Activated CD8-positive, alpha-beta memory T cell treated with anti-CD3 and anti-CD28 coated beads for 24 hours (primary cell): ENCODE data around the gene PAPPA.

ENCODE experiments used
- DNase-seq: peaks from one replicate; pipeline ENCODE4 v3.0.0-alpha.2; 2020

The PAPPA gene

DNA sequence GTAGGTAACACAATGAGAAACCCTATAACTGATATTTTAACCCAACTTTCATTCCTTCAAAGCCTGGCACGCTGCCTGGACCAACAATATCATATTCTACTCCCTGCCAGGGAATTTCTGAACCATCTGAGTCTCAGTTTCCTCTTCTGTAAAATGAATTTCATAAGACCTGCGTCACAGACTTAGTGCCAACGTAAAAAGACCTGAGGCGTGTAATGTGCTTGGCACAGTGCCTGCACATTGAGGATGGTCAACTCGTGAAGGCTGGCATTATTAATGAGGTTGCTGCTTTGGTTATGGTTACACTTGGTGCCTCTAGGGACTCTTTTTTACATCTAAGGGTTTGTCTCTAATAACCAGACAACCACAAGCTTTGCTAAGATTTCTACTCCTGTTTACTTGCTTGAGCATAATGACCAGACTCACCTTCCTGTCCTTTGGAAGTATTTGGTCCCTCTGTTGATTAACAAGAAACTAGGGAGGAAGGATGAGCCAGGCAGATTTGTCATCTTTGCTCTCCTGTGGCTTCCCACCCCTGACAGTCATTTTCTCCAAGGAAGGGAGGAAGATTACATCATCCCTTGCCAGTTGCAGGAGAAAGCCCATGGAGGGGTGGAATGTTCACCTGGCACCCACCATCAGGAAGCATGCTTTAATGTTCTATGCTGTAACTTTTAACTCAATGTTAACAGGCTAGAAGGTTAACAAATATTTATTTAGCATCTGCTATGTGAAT, 79.0 kb downstream of the PAPPA start:
- no peak for DNase-seq

DNA sequence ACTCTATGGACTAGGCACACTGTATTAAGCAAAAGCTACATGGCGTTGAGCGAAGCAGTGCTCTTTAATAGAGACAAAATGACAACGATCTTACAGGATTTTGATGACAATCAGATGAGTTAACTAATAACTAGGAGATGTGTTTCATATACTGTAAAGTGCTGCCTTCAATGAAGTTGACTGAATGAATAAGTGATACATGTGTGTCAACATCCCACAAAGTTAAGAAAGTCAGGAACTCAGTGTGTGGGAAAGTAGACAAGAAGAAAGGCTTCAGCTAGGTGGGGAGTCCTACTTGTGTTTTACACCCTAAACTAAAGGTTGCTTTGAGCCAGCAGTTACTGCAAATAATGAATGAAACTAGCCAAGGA, 79.6 kb downstream of the PAPPA start:
- DNase-seq: no peak

DNA sequence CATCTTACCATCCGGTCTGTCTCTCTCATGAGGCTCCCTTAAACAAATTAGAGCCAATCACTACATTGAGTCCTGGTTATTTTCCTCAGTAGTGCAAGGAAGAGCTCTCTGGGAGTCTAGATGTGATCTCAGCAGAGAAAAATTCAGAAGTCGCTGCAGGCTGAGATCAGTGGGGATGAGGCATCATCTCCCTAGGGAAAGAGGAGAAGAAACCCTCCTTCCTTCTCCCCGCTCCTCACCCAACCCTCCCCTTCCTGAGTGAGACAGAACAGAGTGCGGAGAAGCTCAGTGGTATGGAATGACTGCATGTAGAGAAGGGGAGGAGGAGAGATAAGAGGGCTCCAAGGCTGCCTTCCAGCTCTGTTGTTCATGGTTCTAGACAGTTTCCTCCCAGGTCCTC, 80.5 kb downstream of the PAPPA start:
- DNase-seq: no peak

DNA sequence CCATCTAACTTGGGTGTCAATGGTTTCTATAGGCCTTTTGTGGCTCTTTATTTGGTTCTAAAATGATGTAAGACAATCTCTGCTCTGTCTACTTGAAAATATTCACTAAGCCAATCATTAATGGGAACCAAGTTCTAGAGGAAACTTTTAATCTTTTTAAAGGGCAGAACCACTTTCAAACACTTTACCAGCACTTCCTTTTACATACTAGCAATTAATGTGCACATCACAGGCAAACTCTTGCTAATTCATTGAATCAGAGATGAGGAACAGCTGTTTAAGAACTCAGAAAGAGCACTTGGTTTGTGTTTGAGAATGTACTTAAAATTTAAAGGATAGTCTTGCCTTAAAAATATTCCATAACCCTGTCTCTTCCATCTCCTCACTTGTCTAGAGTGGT, 83.4 kb downstream of the PAPPA start:
- no peak for DNase-seq

DNA sequence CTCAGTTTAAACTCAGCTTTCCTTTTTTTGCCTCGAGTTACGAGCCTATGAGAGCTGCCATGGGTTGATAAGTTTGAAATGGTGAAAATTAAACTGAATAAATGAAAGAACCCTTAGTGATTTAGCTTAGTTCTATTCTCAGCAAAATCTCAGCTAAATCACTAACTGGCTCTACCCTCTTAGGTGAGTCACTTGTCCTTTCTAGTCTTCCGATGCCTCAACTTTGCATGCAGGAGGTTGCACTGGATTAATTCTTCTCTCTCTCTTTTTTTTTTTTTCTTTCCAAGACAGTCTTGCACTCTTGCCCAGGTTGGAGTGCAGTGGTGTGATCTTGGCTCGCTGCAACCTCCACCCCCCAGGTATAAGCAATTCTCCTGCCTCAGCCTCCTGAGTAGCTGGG, 83.9 kb downstream of the PAPPA start:
- DNase-seq: no peak

DNA sequence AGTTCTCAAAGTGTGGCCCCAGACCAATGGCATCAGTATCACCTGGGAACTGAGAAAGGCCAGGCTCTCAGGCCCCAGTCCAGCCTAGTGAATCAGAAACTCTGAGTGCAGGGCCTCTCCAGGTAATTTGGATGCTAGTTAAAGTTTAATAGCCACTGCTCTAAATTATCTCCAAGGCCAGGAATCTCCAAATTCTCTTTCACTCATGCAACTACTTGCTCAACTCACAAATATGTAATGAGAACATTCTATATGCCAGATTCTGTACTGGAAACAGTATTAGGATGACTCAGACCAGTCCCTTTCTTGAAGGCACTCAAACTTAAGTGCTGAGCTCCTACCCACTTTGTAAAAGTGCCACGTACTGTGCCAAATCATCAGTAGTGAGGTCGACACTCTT, 84.6 kb downstream of the PAPPA start:
- DNase-seq: no peak

DNA sequence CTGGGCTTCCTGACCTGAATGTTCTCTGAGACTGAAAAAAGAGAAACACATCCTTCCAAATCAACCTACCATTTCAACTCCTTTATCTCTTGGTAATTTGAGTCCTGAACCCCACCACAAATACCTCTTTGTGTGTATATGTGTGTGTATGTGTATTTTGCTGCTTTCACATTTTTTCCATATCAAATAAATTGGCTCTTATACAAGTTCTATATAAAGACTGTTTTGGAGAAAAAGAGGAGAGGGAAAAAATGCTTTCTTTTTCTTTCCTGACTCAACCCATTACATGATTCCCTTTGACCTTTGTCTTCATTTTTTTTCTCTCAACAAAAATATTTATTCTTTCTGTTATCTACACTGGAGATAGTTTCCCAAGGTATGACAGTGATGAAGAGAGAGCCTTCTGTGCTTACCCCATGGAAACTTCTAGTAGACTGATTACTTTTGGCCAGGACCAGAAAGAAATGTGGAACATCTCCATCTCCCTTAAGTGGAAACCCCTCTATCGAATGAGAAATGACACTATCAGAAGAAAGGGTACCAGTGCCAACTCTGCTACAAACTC, 85.3 kb downstream of the PAPPA start:
- no peak for DNase-seq

DNA sequence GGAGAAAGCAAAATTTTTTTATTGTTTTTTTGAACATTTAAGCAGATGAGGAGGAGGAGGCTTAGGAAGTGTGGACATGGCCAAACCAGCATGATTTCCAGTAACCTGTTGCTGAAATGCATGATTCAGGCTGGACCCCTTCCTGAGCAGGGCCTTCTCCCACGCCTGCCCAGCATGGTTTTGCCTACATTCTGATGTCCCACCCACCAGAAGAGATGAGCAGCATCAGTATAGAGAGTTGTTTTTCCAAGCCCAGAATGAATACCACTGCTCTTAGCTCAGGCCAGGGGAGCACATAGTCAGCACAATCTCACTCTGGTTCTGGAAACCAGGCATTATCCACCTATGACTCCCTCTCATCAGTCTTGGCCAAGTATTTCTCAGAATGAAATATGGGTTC, 90.1 kb downstream of the PAPPA start:
- no peak for DNase-seq

DNA sequence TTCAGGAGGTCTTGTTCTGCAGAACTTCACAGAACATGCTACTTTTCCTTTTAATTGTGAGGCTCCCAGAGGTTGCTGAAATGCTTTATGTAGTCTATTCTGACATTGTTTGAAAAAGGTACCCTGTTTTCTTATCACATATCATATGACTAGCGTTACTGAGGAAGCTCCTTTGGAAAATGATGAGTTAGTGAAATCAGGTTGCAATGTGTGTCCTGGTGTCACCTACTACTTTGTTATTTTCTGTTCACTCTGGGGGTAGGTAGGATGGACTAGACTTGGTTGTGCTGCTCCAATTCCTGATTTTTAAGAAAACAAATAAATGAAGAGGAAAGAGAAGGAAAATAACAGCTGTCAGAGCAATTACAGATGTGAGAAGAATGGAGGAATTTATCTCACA, 93.7 kb downstream of the PAPPA start:
- DNase-seq: no peak

DNA sequence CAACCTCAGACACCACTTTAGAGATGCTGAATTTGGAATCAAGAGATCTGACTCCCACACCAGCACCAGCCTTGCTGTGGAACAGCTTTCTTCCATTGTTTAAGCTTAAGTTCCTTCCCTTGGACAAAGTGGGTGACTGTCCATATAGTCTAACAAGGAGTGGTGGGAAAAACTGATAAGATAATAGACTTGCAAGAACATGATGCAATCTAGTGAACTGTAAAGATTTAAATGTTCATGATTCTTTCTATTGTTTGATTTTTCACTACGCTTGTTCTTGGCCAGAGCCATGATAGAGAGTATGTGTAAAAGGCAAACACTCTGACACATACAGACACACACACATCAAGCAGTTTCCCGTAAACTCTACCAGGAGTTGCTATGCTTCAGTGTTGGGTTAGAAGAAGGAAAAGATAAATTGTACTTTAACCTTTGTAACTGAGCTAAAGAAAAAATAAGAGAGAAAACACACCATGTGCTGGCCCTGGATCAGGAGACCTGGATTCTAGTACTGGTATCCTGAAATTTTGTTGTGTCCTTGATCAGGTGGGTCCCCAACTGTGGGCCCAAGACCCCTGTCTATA, 94.3 kb downstream of the PAPPA start:
- DNase-seq: no peak

DNA sequence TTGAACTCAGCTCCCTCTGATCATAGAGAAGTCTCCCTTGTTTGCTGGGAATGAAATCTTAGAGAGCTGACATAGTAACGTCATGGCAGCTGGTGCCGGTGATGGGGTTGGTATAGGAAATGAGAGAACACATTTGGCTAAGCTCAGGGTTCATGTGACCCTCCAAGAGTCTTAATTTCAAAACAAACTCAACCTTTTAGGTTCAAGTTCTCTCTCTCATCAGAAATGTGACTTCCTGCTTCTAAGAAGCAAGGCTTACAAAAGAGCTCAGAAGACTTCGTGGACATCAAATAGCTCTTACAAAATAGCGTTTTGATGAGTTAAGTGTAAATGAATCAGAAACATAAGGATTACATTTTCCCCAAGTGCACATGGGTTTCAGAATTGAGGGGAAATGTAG, 97.3 kb downstream of the PAPPA start:
- DNase-seq: no peak

DNA sequence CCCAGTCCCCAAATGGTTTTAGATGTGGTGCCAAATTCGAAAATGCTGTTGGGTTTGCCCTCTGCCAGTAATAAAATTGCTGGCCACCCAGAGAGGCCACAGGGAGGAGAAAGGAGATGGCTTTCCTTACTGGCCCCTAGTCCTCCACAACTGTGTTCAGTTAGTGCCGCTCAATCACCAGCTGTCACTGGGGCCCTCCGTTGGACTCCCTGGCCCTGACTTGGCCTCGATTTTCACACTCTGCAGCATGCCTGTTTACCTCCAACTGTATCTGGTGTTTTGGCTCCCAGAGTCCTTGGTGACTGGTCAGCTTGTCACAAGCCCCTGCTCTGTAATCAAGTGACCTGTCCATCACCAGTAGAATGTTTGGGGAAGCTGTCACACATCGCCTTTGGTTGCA, 97.8 kb downstream of the PAPPA start:
- DNase-seq: no peak

DNA sequence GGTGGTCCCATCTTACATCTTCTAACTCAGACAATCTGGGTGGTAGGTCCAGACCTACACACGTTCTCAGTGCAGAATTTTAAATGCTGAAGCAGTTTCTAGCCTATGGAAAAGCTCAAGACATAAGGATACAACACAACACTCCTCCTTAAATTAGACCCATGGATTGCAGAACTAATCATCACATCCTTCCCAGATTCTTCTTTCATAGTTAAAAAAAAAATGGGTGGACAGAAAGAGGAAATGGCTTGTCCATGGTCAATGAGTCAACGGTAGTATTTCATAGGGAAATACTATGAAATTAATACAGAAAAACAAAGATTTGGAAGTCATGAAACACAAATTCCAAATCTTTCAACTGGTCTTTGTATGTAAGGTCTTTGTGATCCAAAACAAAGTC, 106.9 kb downstream of the PAPPA start:
- no peak for DNase-seq

DNA sequence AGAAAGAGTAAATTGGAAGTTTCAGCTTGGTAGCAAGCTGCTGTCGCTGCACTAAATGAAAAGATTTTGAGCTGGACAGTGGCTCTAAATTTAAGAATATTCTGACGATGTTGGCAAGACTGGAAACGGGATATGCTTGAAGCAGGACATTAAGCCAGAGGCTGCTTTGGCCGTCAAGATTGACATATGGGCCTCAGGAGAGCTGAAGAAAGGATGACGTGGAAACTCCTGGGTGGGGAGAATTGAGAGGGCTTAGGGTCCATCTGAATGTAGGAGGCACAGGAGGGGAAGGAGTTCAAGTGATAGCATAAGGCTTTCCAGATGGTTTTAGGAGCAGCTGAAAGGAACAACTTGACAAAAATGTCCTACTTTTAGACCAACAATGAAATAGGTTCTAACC, 108.9 kb downstream of the PAPPA start:
- no peak for DNase-seq

DNA sequence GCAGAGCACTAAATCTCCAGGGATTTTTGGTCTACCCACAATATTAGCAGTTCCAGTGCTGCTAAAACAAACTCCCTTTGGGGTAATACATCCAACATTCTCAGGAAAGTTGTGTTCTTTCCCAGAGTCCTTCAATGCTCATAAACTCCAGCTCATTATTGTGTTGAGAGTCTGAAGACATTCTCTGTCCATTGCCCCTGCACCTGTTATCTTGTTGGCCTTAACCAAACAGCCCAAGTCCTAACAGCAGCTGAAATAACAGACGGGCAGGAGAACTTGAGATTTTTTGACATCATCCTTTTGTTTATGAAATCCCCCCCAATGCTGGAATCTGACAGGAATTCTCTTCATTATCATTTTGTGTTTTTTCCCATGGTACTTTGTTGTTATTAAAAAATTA, 110.8 kb downstream of the PAPPA start:
- no peak for DNase-seq

DNA sequence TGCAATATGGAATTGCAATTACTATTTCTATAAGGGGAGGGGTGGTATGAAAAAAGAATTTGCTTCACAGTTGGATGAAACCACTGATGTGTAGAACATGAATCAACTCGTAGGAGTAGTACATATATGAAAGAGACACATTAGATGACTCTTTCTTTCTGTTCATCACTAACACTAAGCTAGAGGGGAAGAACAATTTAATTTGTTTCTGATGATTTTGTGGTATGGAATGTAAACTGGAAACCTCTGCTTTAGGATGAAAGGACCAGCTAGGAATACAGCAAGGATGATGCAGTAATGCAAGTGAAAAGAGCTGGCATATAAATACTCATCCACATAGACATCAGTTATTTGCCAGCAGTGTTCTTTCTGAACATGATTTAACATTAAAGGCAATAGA, 113.4 kb downstream of the PAPPA start:
- DNase-seq: no peak

DNA sequence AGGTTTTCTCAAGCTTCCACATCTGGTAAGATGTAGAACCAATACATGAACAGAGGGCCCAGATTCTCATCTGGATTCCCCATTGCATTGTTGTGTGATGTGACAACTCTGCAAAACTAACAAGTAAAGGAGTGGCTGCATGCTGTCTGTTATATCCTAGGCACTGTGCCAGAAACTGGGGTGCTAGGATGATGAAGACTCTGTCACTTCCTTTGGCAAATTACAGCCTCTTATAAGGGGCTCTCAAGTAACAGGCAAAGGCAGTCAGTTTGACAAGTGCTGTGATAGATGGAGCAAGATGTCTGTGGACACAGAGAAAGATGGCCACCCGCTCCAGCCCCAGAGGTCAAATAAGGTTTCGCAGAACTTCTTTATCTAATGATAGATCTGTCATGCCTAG, 115.7 kb downstream of the PAPPA start:
- no peak for DNase-seq

DNA sequence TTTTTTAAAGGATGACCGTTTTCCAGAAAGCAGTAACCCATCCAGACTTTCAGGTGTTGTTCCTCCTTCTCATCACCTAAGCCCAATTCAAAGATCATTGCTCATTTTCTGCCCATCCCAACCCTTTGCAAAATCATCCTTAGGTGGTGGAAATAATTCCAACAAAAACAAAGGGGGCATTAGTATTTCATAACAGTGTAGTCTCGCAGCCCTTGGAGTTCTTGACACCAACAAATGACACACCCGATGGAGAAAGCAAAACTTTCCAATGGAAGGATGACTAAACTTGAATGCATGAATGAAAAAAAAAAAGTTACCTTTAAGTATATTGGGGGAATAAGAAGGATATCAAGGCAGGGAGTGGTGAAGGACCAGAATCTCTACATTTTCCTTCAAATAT, 117.0 kb downstream of the PAPPA start:
- DNase-seq: no peak

DNA sequence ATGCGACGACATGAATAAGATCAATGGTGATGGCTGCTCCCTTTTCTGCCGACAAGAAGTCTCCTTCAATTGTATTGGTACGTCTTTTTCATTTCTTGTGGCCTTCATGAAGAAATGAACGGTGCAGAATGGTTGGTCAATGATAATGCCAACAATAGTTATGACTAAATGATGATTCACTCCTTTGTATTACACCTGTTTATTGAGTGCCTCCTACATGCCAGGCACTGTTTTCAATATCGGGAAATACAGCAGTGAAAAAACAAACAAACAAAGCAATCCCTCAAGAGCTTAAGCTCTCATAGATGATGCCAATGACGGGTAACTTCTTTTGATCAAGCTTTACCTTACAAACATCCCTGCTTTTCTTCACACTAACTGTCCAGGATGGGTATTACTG, 117.7 kb downstream of the PAPPA start:
- DNase-seq: no peak

DNA sequence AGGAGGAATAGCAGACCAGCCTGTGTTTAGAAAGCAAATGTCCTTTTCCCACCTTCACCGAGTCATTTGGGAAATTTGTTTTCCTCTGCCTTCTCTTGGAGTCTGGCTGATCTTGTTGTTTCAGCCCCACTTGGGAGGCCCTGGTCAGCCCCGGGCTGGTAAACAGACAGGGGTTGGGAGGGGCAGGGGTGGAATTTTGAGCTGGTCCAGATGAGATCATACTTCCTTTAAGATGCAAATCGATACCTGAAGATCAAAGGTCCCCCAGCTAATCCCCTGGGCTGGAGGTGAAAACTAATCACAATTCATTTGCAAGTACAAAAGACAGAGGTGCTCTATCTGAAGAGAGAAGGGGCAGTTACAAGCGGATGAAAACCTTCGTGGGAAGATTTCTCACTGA, 118.4 kb downstream of the PAPPA start:
- DNase-seq: no peak

DNA sequence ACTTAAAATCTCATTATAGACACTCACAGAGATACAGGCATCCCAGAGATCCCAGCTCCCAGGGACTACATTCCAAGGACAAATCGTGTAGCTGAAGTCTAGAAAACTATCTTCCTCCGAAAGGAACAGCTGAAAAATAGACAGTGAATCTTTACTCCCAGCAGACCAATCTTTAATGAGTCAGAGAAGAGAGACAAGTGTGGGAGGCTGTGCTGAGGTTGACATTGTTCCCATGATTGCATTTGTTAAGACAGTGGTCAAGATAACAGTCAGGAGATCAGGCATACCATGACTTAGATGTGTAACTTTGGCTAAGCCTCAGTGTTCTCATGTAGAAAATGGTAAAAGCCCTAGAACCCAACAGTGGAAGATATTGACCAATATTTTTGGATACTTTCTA, 120.7 kb downstream of the PAPPA start:
- DNase-seq: no peak

DNA sequence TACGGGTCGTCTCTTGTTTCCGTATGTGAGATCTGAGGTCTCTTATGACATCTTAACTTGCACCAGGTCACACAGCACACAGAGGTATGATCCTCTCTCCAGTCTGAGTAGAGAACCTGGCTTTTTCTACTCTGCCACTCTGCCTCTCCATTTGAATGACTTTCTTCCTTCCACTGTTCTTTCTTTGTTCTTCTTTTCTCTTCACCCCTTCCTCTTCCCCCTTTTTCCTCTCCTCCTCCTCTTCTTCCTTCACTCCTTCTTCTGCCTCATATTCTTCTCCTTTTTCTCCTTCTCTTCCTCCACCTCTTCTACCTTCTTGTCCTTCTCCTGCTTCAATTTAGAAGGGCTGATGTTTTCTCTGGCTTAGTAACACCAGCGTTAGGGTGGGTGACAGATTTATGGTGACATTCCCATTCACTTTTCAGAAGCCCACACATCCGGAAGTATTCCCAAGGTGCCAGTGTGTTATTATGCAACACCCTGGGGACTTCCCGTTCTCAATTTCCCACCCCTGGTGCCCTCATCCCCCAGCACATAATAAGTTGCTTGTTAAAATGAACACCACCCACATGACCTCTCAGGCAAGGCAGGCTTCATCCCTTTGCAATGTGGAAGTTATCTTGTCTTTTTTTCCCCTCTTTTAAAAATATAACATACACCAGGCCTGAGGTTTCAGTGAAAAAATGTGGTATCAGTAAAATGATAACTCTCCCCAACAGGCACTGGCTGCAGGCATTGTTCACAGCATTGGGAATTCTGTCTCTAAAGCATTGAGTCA, 122.0 kb downstream of the PAPPA start:
- DNase-seq: no peak

DNA sequence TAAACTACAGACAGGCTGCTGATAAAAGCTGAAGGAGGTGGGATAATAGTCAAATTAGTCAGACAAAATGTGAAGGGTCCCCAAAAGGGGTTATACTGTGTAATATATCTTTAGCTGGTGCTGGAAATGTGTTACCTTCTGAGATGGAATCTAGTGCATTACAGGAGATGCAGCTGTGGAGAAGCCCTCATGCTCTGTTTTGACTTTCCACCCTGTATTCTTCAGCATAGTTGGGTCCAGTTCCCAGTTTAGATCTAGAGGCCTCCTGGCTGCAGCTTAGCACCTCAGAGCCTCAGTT, 122.6 kb downstream of the PAPPA start:
- no peak for DNase-seq

DNA sequence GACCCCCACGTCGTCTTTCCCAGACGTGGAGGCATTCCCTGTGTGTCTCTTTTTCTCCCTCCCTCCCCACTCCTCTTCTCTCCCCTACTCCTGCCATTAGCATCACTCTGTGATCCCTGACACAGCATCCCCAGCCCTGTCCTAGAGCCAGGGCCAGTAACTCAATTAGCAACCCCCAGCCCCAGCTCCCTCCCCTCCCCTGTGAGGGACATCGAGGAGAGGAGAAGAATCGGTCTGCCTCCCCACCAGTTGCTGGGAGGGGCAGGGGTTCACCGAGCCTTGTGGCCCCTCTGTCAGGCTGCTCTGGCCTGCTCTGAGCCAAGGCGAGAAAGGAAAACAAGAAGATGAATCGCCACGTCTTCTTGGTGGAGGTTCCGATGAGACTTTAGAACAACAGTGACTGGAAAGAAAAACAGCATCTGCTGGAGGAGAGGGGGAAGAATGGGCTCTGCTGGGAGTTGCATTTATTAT, 123.1 kb downstream of the PAPPA start:
- DNase-seq: no peak
